Activated CD8-positive, alpha-beta memory T cell treated with anti-CD3 and anti-CD28 coated beads for 4 hours (primary cell): ENCODE data around the gene LTBP1.

Experiments used
- DNase-seq, 2 donors: peaks; one replicate each; pipeline ENCODE4 v3.0.0-alpha.2; 2020; ENCODE audit warnings: low read depth in 2 of 2

Gene LTBP1

GRCh38 chr2:33196700-33197099 lies 249.9 kb downstream of the LTBP1 start:
- no peak for DNase-seq

DNA sequence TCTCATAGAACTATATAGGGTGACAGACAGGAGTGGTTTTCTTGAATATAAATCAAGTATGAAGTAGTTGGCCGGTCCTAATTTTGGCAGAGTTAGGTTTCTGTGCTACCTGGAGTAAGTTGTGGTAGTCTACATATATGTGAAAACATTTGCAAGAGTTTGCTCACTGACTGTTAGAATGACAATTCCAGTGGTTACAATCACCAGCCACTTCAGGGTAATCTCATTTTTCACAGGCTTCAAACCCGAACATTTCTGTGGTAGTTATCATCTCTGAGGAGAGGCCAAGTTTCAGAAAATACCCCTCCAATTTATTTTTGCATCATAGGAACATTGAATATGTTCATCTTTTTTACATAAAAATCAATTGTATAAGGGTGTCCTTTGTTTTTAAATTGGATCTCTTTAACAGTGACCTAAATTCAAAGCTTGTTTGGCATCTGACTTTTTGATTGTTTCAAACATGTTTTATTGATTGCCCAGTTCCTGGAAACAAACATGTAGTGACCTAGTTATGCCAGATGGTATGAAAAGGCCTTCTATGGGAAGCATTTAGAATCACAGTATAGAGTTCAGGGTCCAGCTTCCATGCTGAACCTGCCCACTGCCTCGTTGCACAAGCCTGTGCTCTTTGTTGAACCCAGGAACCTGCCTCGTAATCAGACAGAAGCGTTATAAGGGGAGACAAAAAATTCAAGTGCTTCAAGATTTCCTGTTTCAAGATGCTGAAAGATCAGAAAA lies 250.6 kb downstream of the LTBP1 start:
- no peak for DNase-seq

- no peak for DNase-seq
Measured at GRCh38 chr2:33202641-33203522, 256.1 kb downstream of the LTBP1 start.

- no peak for DNase-seq
Measured at GRCh38 chr2:33204945-33205344, 258.2 kb downstream of the LTBP1 start.

GRCh38 chr2:33205693-33206434 lies 259.1 kb downstream of the LTBP1 start:
- no peak for DNase-seq

DNA sequence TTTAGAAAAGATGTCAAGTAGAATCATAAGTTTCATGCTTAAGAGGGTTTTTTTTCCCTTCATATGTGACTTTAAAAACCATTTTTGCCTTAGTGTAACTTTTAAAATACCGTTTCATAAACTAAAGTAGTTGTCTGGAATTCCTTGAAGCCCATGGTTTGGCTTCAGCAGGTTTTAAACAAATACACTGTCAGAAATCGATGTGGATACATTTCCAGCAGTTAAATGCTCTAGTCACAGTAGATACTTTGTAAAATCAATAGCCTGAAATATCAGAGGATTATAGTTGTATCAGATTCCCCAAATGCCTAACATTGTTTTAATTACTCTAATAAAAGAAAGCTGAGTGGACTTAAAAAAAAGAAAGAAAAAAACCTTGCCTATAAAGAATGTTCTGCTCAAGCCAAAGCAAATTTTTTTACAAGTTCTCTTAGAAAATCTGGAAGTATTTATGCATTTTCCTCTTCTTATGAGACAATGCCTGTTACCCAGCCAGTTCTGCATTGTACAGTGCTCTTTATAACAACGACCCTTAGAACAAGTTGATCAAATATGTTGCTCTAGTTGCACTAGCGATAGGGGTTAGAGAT lies 260.5 kb downstream of the LTBP1 start:
- no peak for DNase-seq

DNA sequence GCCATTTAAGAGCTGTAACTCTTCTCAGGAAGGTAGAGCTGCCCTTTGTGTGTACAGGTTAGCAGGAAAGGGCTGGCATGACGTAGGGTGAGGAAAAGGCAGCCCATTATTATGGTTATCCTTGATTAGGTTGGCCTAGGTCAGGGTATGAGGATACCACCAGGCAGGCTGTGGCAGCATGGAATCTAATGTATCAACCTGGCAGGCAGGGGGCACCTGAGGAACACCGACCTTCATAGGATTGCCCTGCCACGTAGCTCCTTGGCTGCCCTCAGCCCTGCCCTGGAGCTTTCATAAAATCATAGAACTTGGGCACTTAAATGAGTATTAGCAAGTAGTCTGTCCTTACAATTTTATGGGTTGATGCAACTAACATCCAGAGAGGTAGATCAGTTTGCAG lies 261.6 kb downstream of the LTBP1 start:
- no peak for DNase-seq

GRCh38 chr2:33209976-33210375 lies 263.2 kb downstream of the LTBP1 start:
- DNase-seq: no peak

- no peak for DNase-seq
Measured at GRCh38 chr2:33210626-33211025, 263.9 kb downstream of the LTBP1 start.

GRCh38 chr2:33212151-33212550 lies 265.4 kb downstream of the LTBP1 start:
- DNase-seq: no peak

- DNase-seq: no peak
Measured at GRCh38 chr2:33213244-33213643, 266.5 kb downstream of the LTBP1 start.

GRCh38 chr2:33213648-33214047 lies 266.9 kb downstream of the LTBP1 start:
- DNase-seq: no peak

DNA sequence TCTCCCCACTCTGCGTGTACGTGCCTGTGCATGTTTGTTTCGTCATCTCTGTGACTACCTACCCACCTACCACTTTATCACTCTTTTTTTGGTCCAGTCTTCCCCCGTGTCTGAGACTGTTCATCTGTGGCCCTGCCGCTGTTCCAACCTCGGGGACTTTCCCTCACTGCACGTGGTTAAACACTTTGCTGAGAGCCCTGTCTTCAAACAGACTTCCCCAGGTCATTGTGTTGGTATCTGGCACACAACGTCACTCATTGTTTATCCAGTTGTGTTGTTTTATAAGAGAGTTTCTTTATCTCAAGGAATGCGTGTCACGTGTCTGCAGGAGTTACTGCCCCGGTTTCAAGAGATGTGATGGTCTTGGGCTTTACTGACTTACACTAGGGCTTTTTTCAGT lies 267.7 kb downstream of the LTBP1 start:
- no peak for DNase-seq

DNA sequence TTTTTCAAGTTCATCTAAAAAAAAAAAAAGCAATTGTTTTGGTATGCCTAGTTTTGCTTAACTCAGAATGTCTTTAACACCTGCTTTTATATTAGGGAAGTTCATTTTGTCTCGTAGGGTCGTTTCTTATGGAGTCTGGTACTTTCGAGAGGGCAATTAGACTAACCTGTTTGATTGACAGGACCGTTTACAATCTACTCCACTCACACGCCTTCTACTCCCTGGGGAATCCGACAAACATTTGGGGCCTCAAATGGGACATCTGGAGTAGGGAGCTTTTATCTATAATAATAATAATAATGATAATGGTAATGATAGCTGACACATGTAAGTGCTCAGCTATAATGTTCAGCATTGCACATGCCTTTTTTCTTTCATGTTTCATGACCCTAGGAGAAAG lies 268.1 kb downstream of the LTBP1 start:
- DNase-seq: no peak

DNA sequence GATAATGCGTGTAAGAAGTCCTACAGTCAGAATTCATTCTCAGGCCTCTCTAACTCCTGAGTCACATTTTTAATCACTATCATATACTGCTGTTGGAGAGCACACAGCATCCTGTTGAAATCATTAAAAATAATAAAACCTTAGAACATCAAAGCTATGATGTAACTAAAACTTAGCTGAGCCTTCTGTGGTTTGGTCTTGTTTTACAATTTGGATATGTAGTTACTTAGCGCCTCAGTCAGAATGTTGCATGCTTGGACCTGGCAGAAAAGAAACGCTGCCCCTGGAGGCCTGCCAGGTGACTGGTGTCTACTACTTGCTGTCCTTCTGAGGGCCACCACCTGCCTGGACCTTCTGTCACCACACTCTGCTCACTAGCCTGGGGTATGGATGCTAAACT lies 268.5 kb downstream of the LTBP1 start:
- no peak for DNase-seq

- no peak for DNase-seq
Measured at GRCh38 chr2:33215983-33216382, 269.2 kb downstream of the LTBP1 start.

GRCh38 chr2:33216508-33217182 lies 269.9 kb downstream of the LTBP1 start:
- no peak for DNase-seq

DNA sequence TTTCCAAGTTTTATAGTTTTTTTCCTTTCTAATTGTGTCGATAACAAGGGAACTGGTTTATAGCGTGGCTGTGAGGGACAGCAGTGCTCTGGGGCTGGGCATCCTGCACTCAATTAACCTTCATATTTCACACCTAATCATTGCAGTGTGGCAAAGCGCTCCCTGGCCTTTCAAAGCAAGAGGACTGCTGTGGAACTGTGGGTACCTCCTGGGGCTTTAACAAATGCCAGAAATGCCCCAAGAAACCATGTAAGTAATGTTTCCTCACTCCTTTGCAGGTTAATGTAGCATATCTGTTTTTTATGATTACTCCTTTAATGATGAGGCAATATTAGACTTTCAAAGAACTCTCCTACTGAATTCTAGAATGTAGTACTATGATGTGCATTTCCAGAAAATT lies 270.7 kb downstream of the LTBP1 start:
- DNase-seq: no peak

GRCh38 chr2:33219114-33219513 lies 272.4 kb downstream of the LTBP1 start:
- DNase-seq: no peak

GRCh38 chr2:33219850-33220275 lies 273.1 kb downstream of the LTBP1 start:
- DNase-seq: no peak

GRCh38 chr2:33220533-33220932 lies 273.8 kb downstream of the LTBP1 start:
- DNase-seq: no peak
